Activated naive CD4-positive, alpha-beta T cell treated with anti-CD3 and anti-CD28 coated beads for 36 hours (primary cell): ENCODE data around the gene SYTL4. TPM values are rescaled to one million over a fixed set of nuclear protein-coding genes. Genes with fewer than 3 reads are reported as not detected.
"Not testable (repeated sequence)": the region's sequence is repeated elsewhere in the genome, so short reads cannot be mapped to it uniquely, and the experiment has no call there.

Experiments used
- CTCF ChIA-PET: fragments of 350-600 bp; sonication (Branson Sonifier 250); formaldehyde crosslinking; loops from one replicate; lab custom pipeline; 2021; ENCODE audit warnings: antibody characterized with exemption; lab: Charles Lee
- DNase-seq: peaks from one replicate; pipeline ENCODE4 v3.0.0-alpha.2; 2020
- H3K27ac Mint-ChIP-seq: one replicate; pipeline ENCODE4 v1.8.0; 2021; ENCODE audit warnings: mild to moderate bottlenecking, mixed read lengths
- H3K27me3 Mint-ChIP-seq: one replicate; pipeline ENCODE4 v1.8.0; 2021; ENCODE audit warnings: low read depth, mixed read lengths
- H3K36me3 Mint-ChIP-seq: one replicate; pipeline ENCODE4 v1.8.0; 2021; ENCODE audit warnings: low read depth, mixed read lengths
- H3K4me1 Mint-ChIP-seq: one replicate; pipeline ENCODE4 v1.8.0; 2021; ENCODE audit warnings: low read depth, mixed read lengths
- H3K4me3 Mint-ChIP-seq: one replicate; pipeline ENCODE4 v1.8.0; 2021; ENCODE audit warnings: mild to moderate bottlenecking, moderate library complexity, mixed read lengths
- H3K9me3 Mint-ChIP-seq: one replicate; pipeline ENCODE4 v1.8.0; 2021; ENCODE audit warnings: mixed read lengths
- intact Hi-C: fragments of 100-400 bp; cut with micrococcal nuclease; formaldehyde crosslinking; loops from one replicate; pipeline ENCODE4 v1.15.1; 2023
- total RNA-seq, 2 experiments: library from RNA; stranded (reverse); gene quantifications; one replicate each; pipeline ENCODE4 v1.2.3, GENCODE V29; 2021

The SYTL4 gene
- total RNA-seq = not detected

- no peak for DNase-seq
- intact Hi-C loops = no loop called here
- Mint-ChIP-seq H3K36me3 (no peaks in the 10 kb centered on the region), H3K27me3 (peaks cover 40% of the 10 kb centered on the region), H3K27ac (no peak within 1 kb of the TSS), H3K9me3 (no peaks in the 10 kb centered on the region), H3K4me1 (no peaks in the 10 kb centered on the region), H3K4me3 (peak within 1 kb of the TSS; percentile 15)
- CTCF ChIA-PET = interaction anchor here (0.6 to 1.6 kb wide), 3 partner anchors 37 to 309 kb away, joined by 3 to 7 read pairs (median 4); no protein-coding TSS in a partner anchor
Observed at GRCh38 chrX:100731441-100732281, at the start of gene SYTL4. SYTL4 (minus strand) TSS chrX:100732121; CDS start chrX:100702037, 30,084 bp downstream.

GRCh38 chrX:100769439-100769838 lies 37.5 kb upstream of the SYTL4 start:
- intact Hi-C loops = loop anchor here (5.0 kb wide), 1 partner anchor 518 kb away; no protein-coding TSS in a partner anchor
- CTCF ChIA-PET = interaction anchor here (1.2 to 4.5 kb wide), 10 partner anchors 13 to 154 kb away, joined by 3 to 118 read pairs (median 6); partner anchors contain the start of gene SYTL4
- not testable (repeated sequence) for H3K27ac Mint-ChIP-seq, H3K9me3 Mint-ChIP-seq, DNase-seq, H3K27me3 Mint-ChIP-seq, H3K4me3 Mint-ChIP-seq, H3K4me1 Mint-ChIP-seq, H3K36me3 Mint-ChIP-seq

GRCh38 chrX:100768679-100769338 lies 36.9 kb upstream of the SYTL4 start:
- DNase-seq = peak; percentile 92
- Mint-ChIP-seq H3K27me3 (peaks cover 9% of the 10 kb centered on the region), H3K4me3 (no peak overlapping the region), H3K36me3 (no peaks in the 10 kb centered on the region), H3K4me1 (no peaks in the 10 kb centered on the region), H3K27ac (no peak overlapping the region), H3K9me3 (no peaks in the 10 kb centered on the region)
- CTCF ChIA-PET = interaction anchor here (0.6 to 4.5 kb wide), 22 partner anchors 8 to 496 kb away, joined by 3 to 118 read pairs (median 5); partner anchors contain the start of gene SYTL4
- intact Hi-C loops = loop anchor here (1.0 to 5.0 kb wide), 4 partner anchors 84 to 518 kb away; no protein-coding TSS in a partner anchor

GRCh38 chrX:100750883-100751282 lies 19.0 kb upstream of the SYTL4 start:
- DNase-seq = no peak
- intact Hi-C loops = no loop called here
- Mint-ChIP-seq H3K4me3 (no peak overlapping the region), H3K36me3 (no peaks in the 10 kb centered on the region), H3K9me3 (no peaks in the 10 kb centered on the region), H3K27ac (no peak overlapping the region), H3K27me3 (peaks cover 14% of the 10 kb centered on the region), H3K4me1 (no peaks in the 10 kb centered on the region)
- CTCF ChIA-PET = no interaction called here

GRCh38 chrX:100748108-100748507 lies 16.2 kb upstream of the SYTL4 start:
- peaks cover 14% of the 10 kb centered on the region for H3K27me3 Mint-ChIP-seq
- no peak overlapping the region for H3K4me3 Mint-ChIP-seq
- CTCF ChIA-PET = no interaction called here
- intact Hi-C loops = no loop called here
- DNase-seq = no peak
- no peak overlapping the region for H3K27ac Mint-ChIP-seq
- H3K36me3 Mint-ChIP-seq = no peaks in the 10 kb centered on the region
- no peaks in the 10 kb centered on the region for H3K9me3 Mint-ChIP-seq
- H3K4me1 Mint-ChIP-seq = no peaks in the 10 kb centered on the region

GRCh38 chrX:100747703-100748102 lies 15.8 kb upstream of the SYTL4 start:
- no peaks in the 10 kb centered on the region for H3K36me3 Mint-ChIP-seq
- H3K27me3 Mint-ChIP-seq = peaks cover 14% of the 10 kb centered on the region
- H3K9me3 Mint-ChIP-seq = no peaks in the 10 kb centered on the region
- H3K27ac Mint-ChIP-seq = no peak overlapping the region
- no peak for DNase-seq
- H3K4me3 Mint-ChIP-seq = no peak overlapping the region
- H3K4me1 Mint-ChIP-seq = no peaks in the 10 kb centered on the region
- intact Hi-C loops = no loop called here
- CTCF ChIA-PET = no interaction called here

GRCh38 chrX:100747090-100747489 lies 15.2 kb upstream of the SYTL4 start:
- intact Hi-C loops = no loop called here
- no peaks in the 10 kb centered on the region for H3K4me1 Mint-ChIP-seq
- no peak for DNase-seq
- peaks cover 11% of the 10 kb centered on the region for H3K27me3 Mint-ChIP-seq
- H3K27ac Mint-ChIP-seq = no peak overlapping the region
- H3K36me3 Mint-ChIP-seq = no peaks in the 10 kb centered on the region
- H3K4me3 Mint-ChIP-seq = no peak overlapping the region
- CTCF ChIA-PET = no interaction called here
- H3K9me3 Mint-ChIP-seq = no peaks in the 10 kb centered on the region

GRCh38 chrX:100745806-100746537 lies 14.1 kb upstream of the SYTL4 start:
- intact Hi-C loops = no loop called here
- Mint-ChIP-seq H3K4me1 (no peaks in the 10 kb centered on the region), H3K27ac (no peak overlapping the region), H3K4me3 (no peak overlapping the region), H3K36me3 (no peaks in the 10 kb centered on the region), H3K9me3 (no peaks in the 10 kb centered on the region), H3K27me3 (peaks cover 6% of the 10 kb centered on the region)
- DNase-seq = no peak
- CTCF ChIA-PET = no interaction called here

GRCh38 chrX:100745205-100745604 lies 13.3 kb upstream of the SYTL4 start:
- Mint-ChIP-seq H3K4me3 (no peak overlapping the region), H3K36me3 (no peaks in the 10 kb centered on the region), H3K27me3 (peaks cover 2% of the 10 kb centered on the region), H3K4me1 (no peaks in the 10 kb centered on the region), H3K27ac (no peak overlapping the region), H3K9me3 (no peaks in the 10 kb centered on the region)
- intact Hi-C loops = no loop called here
- DNase-seq = no peak
- CTCF ChIA-PET = no interaction called here

DNA sequence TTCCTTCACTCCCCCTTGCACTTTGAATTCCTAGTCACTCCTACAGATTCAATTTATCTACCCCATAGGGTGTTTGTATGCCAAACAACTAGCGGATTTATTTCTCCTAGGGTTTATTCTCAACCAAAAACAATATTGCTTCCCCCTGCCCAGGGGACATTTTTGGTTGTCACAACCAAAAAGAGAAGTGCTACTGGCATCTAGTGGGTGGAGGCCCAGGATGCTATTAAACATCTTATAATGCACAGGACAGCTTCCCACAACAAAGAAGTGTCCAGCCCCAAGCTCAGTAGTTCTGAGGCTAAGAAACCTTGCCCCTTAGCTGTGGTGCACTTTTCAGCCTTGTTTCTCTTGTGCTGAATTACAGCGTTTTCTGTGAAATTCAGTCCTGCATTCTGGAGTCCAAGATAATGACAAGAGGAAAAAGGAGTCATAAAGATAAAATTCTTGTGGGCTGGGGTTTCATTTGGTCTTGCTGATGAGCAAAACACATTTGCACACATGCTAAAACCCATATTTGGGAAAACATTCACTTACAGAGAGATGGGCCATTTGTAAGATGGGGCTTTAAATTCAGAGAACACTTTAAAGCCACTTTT lies 11.2 kb upstream of the SYTL4 start:
- Mint-ChIP-seq H3K9me3 (no peaks in the 10 kb centered on the region), H3K4me3 (no peak overlapping the region), H3K36me3 (no peaks in the 10 kb centered on the region), H3K27me3 (peaks cover 3% of the 10 kb centered on the region), H3K27ac (no peak overlapping the region), H3K4me1 (no peaks in the 10 kb centered on the region)
- intact Hi-C loops = no loop called here
- DNase-seq = no peak
- CTCF ChIA-PET = interaction anchor here (0.6 kb wide), 1 partner anchor 72 kb away, joined by 3 read pairs; no protein-coding TSS in a partner anchor

DNA sequence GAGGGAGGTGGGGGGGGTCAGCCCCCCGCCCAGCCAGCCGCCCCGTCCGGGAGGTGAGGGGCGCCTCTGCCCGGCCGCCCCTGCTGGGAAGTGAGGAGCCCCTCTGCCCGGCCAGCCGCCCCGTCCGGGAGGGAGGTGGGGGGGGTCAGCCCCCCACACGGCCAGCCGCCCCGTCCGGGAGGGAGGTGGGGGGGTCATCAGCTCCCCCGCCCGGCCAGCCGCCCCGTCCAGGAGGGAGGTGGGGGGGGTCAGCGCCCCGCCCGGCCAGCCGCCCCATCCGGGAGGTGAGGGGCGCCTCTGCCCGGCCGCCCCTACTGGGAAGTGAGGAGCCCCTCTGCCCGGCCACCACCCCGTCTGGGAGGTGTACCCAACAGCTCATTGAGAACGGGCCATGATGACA lies 7.9 kb downstream of the SYTL4 start:
- intact Hi-C loops, H3K4me1 Mint-ChIP-seq, H3K9me3 Mint-ChIP-seq, H3K4me3 Mint-ChIP-seq, CTCF ChIA-PET, H3K36me3 Mint-ChIP-seq, DNase-seq, H3K27ac Mint-ChIP-seq: not testable (repeated sequence)
- H3K27me3 Mint-ChIP-seq = peaks cover 13% of the 10 kb centered on the region

DNA sequence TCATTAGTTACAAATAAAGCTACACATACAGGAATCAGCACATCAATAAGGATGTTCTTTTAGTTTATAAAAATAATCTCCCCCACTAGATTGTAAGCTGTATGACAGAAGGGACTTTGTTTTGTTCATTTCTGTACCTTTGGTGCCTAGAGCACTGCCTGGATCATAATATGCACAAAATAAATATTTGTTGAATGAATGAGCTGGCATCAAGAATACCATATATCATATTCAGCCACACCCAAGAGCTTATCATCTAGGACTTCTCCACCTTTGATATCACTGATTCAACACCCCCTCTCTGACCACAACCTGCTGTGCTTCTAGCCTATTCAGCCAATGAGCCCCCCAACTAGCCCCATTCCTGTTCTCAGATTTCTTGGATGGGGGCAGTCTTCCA lies 10.6 kb downstream of the SYTL4 start:
- intact Hi-C loops = no loop called here
- peaks cover 2% of the 10 kb centered on the region for H3K27me3 Mint-ChIP-seq
- CTCF ChIA-PET = no interaction called here
- no peak for DNase-seq
- no peaks in the 10 kb centered on the region for H3K9me3 Mint-ChIP-seq
- H3K4me1 Mint-ChIP-seq = no peaks in the 10 kb centered on the region
- no peaks in the 10 kb centered on the region for H3K36me3 Mint-ChIP-seq
- H3K4me3 Mint-ChIP-seq = no peak overlapping the region
- H3K27ac Mint-ChIP-seq = no peak overlapping the region
